ENCODE results near the gene KIF15.
"Not testable (repeated sequence)": the region's sequence is repeated elsewhere in the genome, so short reads cannot be mapped to it uniquely, and the experiment has no call there.

KIF15 gene

GRCh38 chr3:44761424-44762169 lies at the start of gene KIF15, which contains the start of gene KIAA1143:
Gene KIF15, plus strand, starts transcription at chr3:44761794. Its CDS starts 72 bp downstream, at chr3:44761866.
Gene KIAA1143, minus strand, starts transcription at chr3:44761619. Its CDS starts 17 bp downstream, at chr3:44761602.
- peak; percentile 85 for DNase-seq

DNA sequence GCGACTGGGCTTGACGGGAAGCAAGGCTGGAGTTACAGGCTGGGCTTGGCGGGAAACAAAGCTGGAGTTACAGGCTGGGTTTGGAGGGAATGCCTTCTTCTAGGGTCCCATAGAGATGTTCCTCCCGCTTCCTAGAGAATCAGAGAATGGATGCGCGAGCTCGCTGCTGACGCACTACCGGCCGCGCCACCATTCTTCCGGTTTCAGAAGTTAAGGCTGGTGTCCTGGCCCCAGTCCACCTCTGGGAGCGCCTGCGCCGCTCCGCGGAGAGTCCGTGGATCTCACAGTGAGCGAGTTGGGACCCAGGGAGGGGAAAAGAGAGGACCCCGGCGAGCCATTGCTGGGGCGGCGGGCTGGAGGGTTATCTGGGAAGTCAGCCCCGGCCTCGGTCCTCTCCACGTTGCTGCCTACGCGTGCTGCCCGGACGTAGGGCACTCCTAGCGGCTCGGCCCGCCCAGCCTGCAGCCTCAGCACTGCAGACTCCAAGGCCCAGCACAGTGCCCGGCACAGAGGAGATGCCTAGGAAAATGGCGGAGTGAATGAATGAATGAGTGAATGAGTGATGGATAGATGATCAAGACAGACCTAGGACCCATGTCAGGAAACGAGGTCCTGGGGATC lies 49.0 kb upstream of the KIF15 start, which contains the start of gene ZNF502:
TSS of gene ZNF502 (plus strand) at position 206 of the 621 bp plus-strand sequence. CDS start 7,602 bp downstream, outside the sequence.
- DNase-seq = no peak

- DNase-seq = no peak
Measured at GRCh38 chr3:44721231-44722102, 40.1 kb upstream of the KIF15 start.

GRCh38 chr3:44722103-44722401 lies 39.5 kb upstream of the KIF15 start:
- no peak for DNase-seq

GRCh38 chr3:44729384-44729910 lies 32.1 kb upstream of the KIF15 start, which contains the start of gene ZNF501:
Gene ZNF501, plus strand, starts transcription at chr3:44729635. Its CDS starts 4,787 bp downstream, at chr3:44734422.
- DNase-seq = peak; percentile 75

DNA sequence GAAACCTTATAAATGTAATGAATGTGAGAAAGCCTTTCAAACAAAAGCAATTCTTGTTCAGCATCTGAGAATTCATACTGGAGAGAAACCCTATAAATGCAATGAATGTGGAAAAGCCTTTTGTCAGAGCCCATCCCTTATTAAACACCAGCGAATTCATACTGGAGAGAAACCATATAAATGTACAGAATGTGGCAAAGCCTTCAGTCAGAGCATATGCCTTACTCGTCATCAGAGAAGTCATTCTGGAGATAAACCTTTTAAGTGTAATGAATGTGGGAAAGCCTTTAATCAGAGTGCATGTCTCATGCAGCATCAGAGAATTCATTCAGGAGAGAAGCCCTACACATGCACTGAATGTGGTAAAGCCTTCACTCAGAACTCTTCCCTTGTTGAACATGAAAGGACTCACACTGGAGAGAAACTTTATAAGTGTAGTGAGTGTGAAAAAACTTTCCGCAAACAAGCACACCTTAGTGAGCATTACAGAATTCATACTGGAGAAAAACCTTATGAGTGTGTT lies 26.9 kb upstream of the KIF15 start:
- DNase-seq = no peak

DNA sequence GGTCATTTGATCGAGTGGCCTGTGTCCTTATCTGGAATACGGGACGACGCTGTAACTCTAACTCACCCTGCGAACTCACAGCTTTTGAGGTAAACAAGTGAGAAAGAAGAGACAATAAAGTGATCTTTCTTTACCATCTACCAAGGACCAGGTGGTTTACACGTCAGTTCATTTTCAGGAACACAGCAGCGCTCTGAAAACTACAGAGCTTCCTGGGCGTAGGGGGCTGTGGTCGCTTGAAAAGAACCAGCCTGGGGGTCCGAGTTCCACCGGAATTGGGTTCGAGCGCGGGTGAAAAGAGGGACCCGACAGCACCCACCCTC lies 532 bp upstream of the KIF15 start:
- DNase-seq = no peak

DNA sequence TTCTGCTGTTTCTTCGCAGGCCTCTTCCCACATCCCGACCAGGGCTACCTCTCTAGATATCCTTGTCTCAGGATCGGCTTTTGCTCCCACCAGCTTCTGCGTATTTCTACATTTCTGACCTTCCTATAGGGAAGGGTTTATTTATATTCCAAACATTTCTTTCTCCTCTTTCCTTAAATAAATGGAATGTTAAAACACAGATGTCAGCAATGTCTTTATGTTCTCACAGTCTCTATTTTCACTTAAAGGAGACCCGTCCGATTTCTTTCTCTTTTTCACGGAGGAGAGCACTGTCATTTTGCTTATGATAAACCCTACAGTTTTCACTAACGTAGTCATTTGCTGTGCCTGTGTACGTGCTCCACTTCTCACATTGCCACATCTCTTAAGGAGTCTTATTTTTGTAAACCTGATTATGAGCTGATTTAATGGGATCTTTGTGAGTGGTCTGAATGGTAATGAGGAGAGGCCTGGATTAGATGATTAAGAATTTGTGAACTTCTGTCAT lies 630 bp downstream of the KIF15 start:
- DNase-seq = no peak

DNA sequence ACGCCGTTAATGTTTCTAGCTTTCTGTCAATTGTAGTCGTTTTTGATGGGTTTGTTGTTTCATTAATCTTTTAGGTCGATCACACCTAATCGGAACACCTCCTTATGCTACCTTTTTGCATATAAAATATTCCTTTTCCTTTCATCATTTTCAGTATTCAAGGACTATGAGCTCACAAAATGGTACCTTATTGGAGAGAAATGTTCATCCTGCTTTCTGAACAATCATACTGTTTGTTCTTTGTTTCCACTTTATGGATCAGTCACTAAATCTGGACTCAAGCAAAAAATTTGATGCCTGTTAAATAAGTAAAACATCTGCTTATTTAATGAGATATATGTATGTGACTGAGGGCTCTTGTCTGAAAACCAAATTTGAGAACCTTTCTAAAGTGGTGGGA lies 1.1 kb downstream of the KIF15 start:
- no peak for DNase-seq

DNA sequence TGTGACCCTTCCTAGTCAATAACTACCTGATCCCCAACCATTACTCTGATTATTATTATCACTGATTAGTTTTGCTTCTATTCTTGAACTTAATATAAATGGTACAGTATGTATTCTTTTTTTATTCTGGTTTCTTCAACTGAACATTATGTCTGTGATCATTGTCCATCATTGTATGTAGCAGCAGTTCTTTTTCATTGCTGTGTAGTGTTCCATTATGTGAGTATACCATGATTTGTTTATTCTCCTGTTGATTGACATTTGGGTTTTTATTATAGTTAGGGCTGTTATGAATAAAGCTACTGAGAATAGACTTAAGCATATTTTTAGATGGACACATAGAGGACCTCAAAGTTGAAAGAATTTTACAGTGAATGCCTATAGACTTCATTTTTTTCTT lies 2.7 kb downstream of the KIF15 start:
- no peak for DNase-seq

- no peak for DNase-seq
Measured at GRCh38 chr3:44771424-44772098, 10.0 kb downstream of the KIF15 start.

DNA sequence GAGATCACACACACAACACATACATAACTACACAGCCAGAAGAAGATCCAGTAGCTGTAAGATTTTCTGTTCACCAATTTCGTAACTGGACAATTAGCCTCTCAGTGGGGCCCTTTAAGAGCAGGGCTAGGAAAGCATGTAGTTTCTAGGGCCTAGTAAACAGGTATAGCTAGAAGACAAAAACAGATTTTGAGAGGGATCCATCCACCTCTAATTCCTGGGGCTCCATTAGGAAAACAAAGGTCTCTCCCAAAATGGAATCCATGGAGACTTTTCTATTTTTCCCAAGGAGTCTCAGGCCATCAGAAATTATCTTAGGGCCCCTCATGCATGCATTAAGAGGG lies 10.5 kb downstream of the KIF15 start:
- DNase-seq = no peak

DNA sequence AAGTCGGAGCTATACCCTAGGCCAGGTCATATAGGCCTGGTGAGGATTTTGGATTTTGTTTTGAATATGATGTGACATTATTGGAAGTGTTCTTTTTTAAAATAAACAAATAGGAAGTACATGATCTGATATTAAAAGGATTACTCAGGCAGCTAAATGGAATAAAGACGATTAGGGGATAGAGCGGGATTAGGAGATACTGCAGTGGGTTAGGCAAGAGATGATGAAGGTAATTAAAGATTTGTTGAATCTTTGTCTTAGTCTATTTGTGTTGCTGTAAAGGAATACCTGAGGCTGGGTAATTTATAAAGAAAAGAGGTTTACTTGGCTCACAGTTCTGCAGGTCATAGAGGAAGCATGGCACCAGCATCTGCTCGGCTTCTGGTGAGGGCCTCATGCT lies 21.3 kb downstream of the KIF15 start:
- no peak for DNase-seq

- no peak for DNase-seq
Measured at GRCh38 chr3:44795197-44795596, 33.6 kb downstream of the KIF15 start.

GRCh38 chr3:44802011-44802410 lies 40.4 kb downstream of the KIF15 start:
- no peak for DNase-seq

DNA sequence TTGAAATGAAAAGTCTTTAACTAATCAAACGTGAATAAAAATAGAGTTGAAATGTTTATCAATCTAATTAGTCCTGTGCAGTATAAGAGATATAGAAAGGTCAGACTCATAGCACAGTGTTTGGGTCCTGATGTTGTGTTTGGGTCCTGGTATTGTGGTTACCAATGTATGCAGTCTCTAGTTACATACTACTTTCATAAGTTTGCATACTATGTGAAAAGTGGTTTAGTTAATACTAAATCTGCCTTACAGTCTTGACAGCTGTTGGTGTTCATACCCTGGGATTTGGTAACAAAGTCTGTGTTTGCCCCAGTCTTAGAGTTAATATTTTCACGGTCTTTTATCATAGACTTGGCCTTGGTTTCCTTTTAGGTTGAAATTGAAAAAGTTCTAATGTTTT lies 41.7 kb downstream of the KIF15 start:
- DNase-seq = no peak

GRCh38 chr3:44805960-44806359 lies 44.4 kb downstream of the KIF15 start:
- DNase-seq = no peak

DNA sequence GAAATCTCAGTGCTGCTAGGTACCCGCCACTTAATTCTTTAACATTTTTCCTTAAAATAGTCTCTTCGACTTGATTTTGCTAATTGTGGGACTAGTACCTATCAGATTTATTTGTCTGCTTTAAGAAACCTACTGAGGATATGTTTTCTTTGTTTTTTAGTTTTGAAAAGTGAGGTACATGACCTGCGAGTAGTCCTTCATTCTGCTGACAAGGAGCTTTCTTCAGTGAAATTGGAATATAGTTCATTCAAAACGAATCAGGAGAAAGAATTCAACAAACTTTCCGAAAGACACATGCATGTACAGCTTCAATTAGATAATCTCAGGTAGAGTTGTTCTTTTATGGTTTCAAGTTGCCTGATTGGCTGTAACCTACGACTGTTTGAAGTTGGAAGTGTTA lies 53.2 kb downstream of the KIF15 start:
- DNase-seq = no peak

GRCh38 chr3:44816334-44816733 lies 54.7 kb downstream of the KIF15 start:
- DNase-seq = not testable (repeated sequence)

DNA sequence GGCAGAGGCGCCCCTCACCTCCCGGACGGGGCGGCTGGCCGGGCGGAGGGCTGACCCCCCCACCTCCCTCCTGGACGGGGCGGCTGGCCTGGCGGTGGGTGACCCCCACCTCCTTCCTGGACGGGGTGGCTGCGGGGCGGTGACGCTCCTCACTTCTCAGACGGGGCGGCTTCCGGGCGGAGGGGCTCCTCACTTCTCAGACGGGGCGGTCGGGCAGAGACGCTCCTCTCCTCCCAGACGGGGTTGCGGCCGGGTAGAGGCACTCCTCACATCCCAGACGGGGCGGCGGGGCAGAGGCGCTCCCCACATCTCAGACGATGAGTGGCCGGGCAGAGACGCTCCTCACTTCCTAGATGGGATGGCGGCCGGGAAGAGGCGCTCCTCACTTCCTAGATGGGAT lies 59.6 kb downstream of the KIF15 start:
- not testable (repeated sequence) for DNase-seq

DNA sequence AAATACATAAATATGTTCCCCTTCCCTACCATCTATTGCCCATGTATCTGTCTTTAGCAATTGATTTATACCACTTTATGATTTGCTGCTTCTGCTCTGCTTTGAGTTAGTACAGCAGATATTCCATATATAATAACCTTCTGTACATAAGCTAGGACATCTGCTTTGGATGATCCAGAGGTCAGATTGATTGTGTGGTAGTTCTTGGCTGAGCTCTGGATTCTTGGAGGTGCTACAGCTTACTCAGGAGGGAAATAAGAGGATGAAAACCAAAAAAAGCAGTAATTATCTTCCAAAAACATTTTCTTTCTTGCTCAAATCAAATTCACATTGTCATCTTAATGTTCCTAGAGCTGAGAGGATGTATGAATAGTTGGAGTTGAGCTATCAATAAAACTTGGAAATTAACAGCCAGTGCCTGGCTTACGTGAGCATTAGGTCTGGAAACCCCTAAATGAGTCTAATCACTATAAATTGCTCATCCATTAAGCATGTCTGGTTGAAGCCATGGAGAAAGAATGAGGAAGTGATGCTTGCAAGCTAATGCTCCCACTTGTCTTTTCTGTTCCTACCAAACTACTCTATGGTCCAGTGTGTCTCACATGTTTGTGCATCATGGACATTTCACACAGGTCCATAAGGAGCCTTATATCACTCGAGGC lies 63.8 kb downstream of the KIF15 start:
- DNase-seq = no peak

DNA sequence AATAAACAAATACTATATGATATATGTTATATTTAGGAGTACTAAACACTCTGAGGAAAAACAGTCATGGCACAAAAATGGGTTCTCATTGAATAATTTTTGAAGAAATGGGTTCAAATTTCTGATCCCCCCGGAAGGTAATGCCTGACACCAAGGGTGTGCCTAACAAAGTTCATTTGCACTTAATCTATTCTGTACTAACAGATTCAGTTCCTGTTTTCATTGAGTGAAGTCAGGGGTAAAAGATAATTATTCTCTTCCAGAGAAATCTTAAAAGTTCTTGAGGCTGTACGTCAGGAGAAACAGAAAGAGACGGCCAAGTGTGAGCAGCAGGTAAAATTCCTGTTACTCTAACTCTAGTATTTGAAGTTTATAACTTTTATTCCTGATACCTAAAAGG lies 65.6 kb downstream of the KIF15 start:
- no peak for DNase-seq
